Nephron (organoid): ENCODE measurements around the gene PYURF.
A peak's percentile ranks its signal among the peaks of the same experiment; 100 is the strongest.

Experiments
- H3K27ac Mint-ChIP-seq, 3 experiments: 2 replicates each; pipeline ENCODE4 v1.8.0; 2020; ENCODE audit warnings: mixed read lengths in 3 of 3, mild to moderate bottlenecking in 2 of 3, moderate library complexity in 1 of 3
- H3K27me3 Mint-ChIP-seq: 2 replicates; pipeline ENCODE4 v1.8.0; 2021; ENCODE audit warnings: low read depth, mild to moderate bottlenecking, moderate library complexity, mixed read lengths
- H3K36me3 Mint-ChIP-seq: 2 replicates; pipeline ENCODE4 v1.8.0; 2020; ENCODE audit warnings: low read depth, mixed read lengths
- H3K4me1 Mint-ChIP-seq: 2 replicates; pipeline ENCODE4 v1.8.0; 2020; ENCODE audit warnings: mixed read lengths
- H3K4me3 Mint-ChIP-seq, 3 experiments: 2 replicates each; pipeline ENCODE4 v1.8.0; 2020; ENCODE audit warnings: mild to moderate bottlenecking in 3 of 3, mixed read lengths in 3 of 3, moderate library complexity in 2 of 3
- H3K9me3 Mint-ChIP-seq: 2 replicates; pipeline ENCODE4 v1.8.0; 2020; ENCODE audit warnings: mixed read lengths
- CTCF ChIP-seq, 3 experiments: fragments of 200-600 bp; sonication (generic); IDR thresholded peaks; one replicate each; pipeline ENCODE4 v1.5.0; 2021; ENCODE audit warnings: antibody characterized with exemption in 3 of 3; ENCODE audit not compliant: unreplicated experiment in 3 of 3

Gene PYURF

DNA sequence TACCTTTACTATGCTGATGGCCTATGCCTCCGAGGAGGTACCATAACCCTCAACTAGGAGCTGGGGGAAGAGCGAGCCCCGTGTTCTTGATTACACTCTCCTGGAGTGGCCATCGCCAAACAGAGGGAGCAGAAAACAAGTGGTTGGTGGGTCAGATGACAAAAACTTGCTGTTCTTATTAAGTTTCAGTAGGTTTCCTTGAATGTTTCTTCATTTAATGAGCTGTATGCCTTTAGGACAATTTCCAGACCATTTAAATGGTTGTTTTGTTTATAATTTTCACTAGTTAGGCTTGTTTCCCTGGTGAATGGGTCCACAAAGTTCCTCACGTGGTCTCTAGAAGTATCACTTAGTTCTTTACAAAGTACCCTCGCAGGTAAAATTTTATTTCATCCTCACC, 4.7 kb downstream of the PYURF start:
- peaks cover 16% of the 10 kb centered on the region for H3K4me1 Mint-ChIP-seq
- TF ChIP-seq CTCF (IDR thresholded peaks at IDR 0.05; ENCODE audit: unreplicated experiment in 3 of 3): no peak
- no peaks in the 10 kb centered on the region for H3K27me3 Mint-ChIP-seq
- no peaks in the 10 kb centered on the region for H3K9me3 Mint-ChIP-seq
- peaks cover 12% of the 10 kb centered on the region for H3K36me3 Mint-ChIP-seq
- no peak overlapping the region for H3K27ac Mint-ChIP-seq
- H3K4me3 Mint-ChIP-seq: peak overlapping the region in 1 of 3 experiments; percentile 38

GRCh38 chr4:88517825-88518224, 5.8 kb downstream of the PYURF start:
- TF ChIP-seq CTCF (IDR thresholded peaks at IDR 0.05; ENCODE audit: unreplicated experiment in 3 of 3): no peak
- Mint-ChIP-seq H3K27me3 (no peaks in the 10 kb centered on the region), H3K36me3 (peaks cover 12% of the 10 kb centered on the region), H3K9me3 (no peaks in the 10 kb centered on the region), H3K4me3 (no peak overlapping the region), H3K4me1 (peaks cover 16% of the 10 kb centered on the region), H3K27ac (no peak overlapping the region)

- Mint-ChIP-seq H3K27ac (no peak overlapping the region), H3K9me3 (no peaks in the 10 kb centered on the region), H3K36me3 (peaks cover 9% of the 10 kb centered on the region), H3K4me3 (no peak overlapping the region), H3K4me1 (peaks cover 7% of the 10 kb centered on the region), H3K27me3 (no peaks in the 10 kb centered on the region)
- TF ChIP-seq CTCF (IDR thresholded peaks at IDR 0.05; ENCODE audit: unreplicated experiment in 3 of 3): no peak
Measured at GRCh38 chr4:88516746-88517145, 6.8 kb downstream of the PYURF start.

DNA sequence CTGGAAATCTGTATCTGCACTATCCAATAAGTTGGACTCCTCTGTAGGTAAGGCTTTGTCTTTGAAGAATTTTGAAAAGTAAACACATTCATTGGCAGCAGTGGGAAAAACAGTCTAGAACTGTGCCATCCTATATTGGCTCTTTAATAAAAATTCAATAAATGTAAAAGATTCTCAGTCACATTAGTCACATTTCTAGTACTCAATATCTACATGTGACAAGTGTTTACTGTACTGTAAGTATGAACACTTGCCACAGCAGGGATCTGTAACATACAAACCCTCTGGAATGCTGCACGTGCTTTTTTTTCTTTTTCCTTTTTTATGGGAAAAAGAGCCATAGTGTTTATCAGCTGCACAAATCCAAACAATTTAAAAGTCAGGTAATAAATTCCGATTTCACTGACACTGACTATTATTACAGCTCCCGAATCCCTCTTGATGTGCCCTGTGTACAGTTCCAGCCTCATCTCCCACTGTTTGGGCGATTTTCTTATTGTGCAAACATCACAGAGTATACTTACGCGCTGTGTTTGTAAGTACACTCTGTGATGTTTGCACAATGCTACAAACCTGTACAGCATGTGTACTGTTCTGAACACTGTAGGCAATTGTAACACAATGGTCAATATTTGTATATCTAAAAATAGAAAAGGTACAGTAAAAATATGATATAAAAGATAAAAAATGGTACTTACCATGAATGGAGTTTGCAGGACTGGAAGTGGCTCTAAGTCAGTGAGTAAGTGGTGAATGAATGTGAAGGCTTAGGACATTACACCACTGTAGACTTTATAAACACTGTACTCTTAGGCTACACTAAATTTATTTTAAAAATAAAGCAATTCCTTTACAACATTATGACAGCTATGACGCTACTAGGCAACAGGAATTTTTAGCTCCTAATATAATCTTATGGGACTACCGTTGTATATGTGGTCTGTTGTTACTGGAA, 8.7 kb downstream of the PYURF start:
- Mint-ChIP-seq H3K4me3 (no peak overlapping the region), H3K27ac (no peak overlapping the region), H3K9me3 (no peaks in the 10 kb centered on the region), H3K27me3 (no peaks in the 10 kb centered on the region), H3K4me1 (no peaks in the 10 kb centered on the region), H3K36me3 (no peaks in the 10 kb centered on the region)
- no peak for TF ChIP-seq CTCF (IDR thresholded peaks at IDR 0.05; ENCODE audit: unreplicated experiment in 3 of 3)

DNA sequence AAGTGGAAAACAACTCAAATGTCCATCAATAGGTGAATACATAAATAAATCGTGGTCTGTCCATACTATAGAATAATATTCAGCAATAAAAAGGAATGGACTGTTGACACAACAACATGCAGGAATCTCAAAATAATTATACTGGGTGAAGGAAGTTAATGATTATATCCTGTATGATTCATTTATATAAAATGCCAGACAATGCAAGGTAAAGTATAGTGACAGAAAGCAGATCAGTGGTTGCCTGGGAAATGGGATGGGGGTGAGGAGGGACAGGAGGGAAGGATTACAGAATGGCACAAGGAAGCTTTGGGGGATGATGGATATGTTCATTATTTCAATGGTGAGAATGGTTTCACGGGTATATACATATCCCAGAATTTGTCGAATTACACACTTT, 12.3 kb downstream of the PYURF start:
- no peak overlapping the region for H3K4me3 Mint-ChIP-seq
- H3K4me1 Mint-ChIP-seq: no peaks in the 10 kb centered on the region
- TF ChIP-seq CTCF (IDR thresholded peaks at IDR 0.05; ENCODE audit: unreplicated experiment in 3 of 3): no peak
- no peaks in the 10 kb centered on the region for H3K27me3 Mint-ChIP-seq
- H3K36me3 Mint-ChIP-seq: no peaks in the 10 kb centered on the region
- H3K9me3 Mint-ChIP-seq: no peaks in the 10 kb centered on the region
- no peak overlapping the region for H3K27ac Mint-ChIP-seq

DNA sequence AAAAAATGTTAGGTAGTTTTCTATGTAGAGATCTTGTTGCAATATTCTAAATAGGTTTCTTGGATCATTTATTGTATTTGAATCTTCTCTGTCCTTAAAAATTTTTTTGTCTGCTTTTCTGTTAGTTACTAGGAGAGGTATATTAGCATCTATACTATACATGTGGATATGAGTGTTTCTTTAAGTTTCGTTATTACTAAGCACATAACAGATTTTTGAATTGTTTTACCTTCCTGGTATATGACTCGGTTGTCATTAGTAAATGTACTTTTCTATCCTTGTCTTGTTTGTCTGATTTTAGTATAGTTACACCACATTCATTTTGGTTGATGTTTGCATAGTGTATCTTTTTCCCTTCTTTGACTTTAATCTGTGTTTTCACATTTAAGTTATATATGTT, 20.2 kb downstream of the PYURF start:
- no peaks in the 10 kb centered on the region for H3K4me1 Mint-ChIP-seq
- H3K27ac Mint-ChIP-seq: no peak overlapping the region
- no peaks in the 10 kb centered on the region for H3K36me3 Mint-ChIP-seq

More for the DNA sequence above, 20.2 kb downstream of the PYURF start:
- TF ChIP-seq CTCF (IDR thresholded peaks at IDR 0.05; ENCODE audit: unreplicated experiment in 3 of 3): no peak
- H3K27me3 Mint-ChIP-seq: no peaks in the 10 kb centered on the region
- H3K4me3 Mint-ChIP-seq: no peak overlapping the region
- H3K9me3 Mint-ChIP-seq: no peaks in the 10 kb centered on the region
